OCI-LY7 (cell line): ENCODE measurements around the gene AKAP7. TPM values are rescaled to one million over a fixed set of nuclear protein-coding genes. Genes with fewer than 3 reads are reported as not detected.

Source experiments
- BruUV-seq: library from RNA; stranded (reverse); fragments of 400-500 nt; replicated peaks from 2 replicates; lab custom pipeline; 2021; lab: Mats Ljungman, UMichigan
- CTCF ChIA-PET: fragments of 300-600 bp; sonication (Branson Sonifier 250); formaldehyde crosslinking; loops from one replicate; lab custom pipeline; 2022; ENCODE audit warnings: antibody characterized with exemption; ENCODE audit not compliant: unreplicated experiment; lab: Charles Lee
- POLR2A ChIA-PET: fragments of 300-600 bp; sonication (Branson Sonifier 250); formaldehyde crosslinking; loops from one replicate; lab custom pipeline; 2022; ENCODE audit warnings: antibody characterized with exemption; lab: Charles Lee
- DNase-seq: peaks from one replicate; pipeline ENCODE4 v3.0.0-alpha.2; 2015; ENCODE audit warnings: low spot score
- H2AFZ ChIP-seq: fragments of 200-600 bp; sonication (generic), shearing (Covaris generic); 2 replicates; pipeline ENCODE4 v1.6.1; 2014; ENCODE audit warnings: mild to moderate bottlenecking, antibody characterized with exemption, low read length, moderate library complexity
- H3K27ac ChIP-seq: fragments of 200-600 bp; sonication (generic); 2 replicates; pipeline ENCODE4 v1.5.1; 2014; ENCODE audit warnings: mixed run types, low read depth, mild to moderate bottlenecking, moderate library complexity, low read length, inconsistent platforms; ENCODE audit not compliant: poor library complexity, severe bottlenecking
- H3K36me3 ChIP-seq: fragments of 200-600 bp; sonication (generic); 2 replicates; pipeline ENCODE4 v1.6.1; 2014; ENCODE audit warnings: mild to moderate bottlenecking, antibody characterized with exemption, low read length, moderate library complexity, mixed read lengths; ENCODE audit not compliant: insufficient read depth
- H3K4me1 ChIP-seq: fragments of 200-600 bp; sonication (generic); 2 replicates; pipeline ENCODE4 v1.5.1; 2014; ENCODE audit warnings: mild to moderate bottlenecking, low read length; ENCODE audit not compliant: insufficient read depth, poor library complexity, severe bottlenecking
- H3K4me2 ChIP-seq: fragments of 200-600 bp; sonication (generic); 2 replicates; pipeline ENCODE4 v1.6.1; 2014; ENCODE audit warnings: mild to moderate bottlenecking, low read length
- H3K4me3 ChIP-seq: fragments of 200-600 bp; sonication (generic); 2 replicates; pipeline ENCODE4 v1.5.1; 2014; ENCODE audit warnings: mild to moderate bottlenecking, low read depth, low read length; ENCODE audit not compliant: poor library complexity, severe bottlenecking
- H3K79me2 ChIP-seq: fragments of 200-600 bp; sonication (generic); 2 replicates; pipeline ENCODE4 v1.6.1; 2016; ENCODE audit warnings: low read depth, mild to moderate bottlenecking, low read length, moderate library complexity, mixed read lengths; ENCODE audit not compliant: insufficient read depth
- H3K9me2 ChIP-seq: fragments of 200-600 bp; sonication (generic); 2 replicates; pipeline ENCODE4 v1.6.1; 2016; ENCODE audit warnings: mild to moderate bottlenecking, low read length, mixed read lengths; ENCODE audit not compliant: insufficient read depth
- H3K9me3 ChIP-seq: fragments of 200-600 bp; sonication (generic); 2 replicates; pipeline ENCODE4 v1.6.1; 2014; ENCODE audit warnings: mild to moderate bottlenecking, mixed run types, low read length, mixed read lengths
- H4K20me1 ChIP-seq: fragments of 200-600 bp; sonication (generic); 2 replicates; pipeline ENCODE4 v1.6.1; 2014; ENCODE audit warnings: mild to moderate bottlenecking, antibody characterized with exemption, low read length, moderate library complexity, mixed read lengths; ENCODE audit not compliant: insufficient read depth
- CTCF ChIP-seq: fragments of 200-600 bp; sonication (generic); conservative IDR thresholded peaks from 2 replicates; pipeline ENCODE4 v1.5.1; 2014; ENCODE audit warnings: mild to moderate bottlenecking, antibody characterized with exemption, low read length, moderate library complexity, mixed read lengths
- EZH2phosphoT487 ChIP-seq: fragments of 200-600 bp; sonication (generic); IDR thresholded peaks from 2 replicates; pipeline ENCODE4 v1.6.1; 2018; ENCODE audit warnings: low read depth, borderline replicate concordance, mild to moderate bottlenecking, mixed run types, antibody characterized with exemption, low read length, moderate library complexity, mixed read lengths
- intact Hi-C: fragments of 100-400 bp; cut with micrococcal nuclease; formaldehyde crosslinking; loops from one replicate; pipeline ENCODE4 v1.10.0; 2022; ENCODE audit not compliant: unreplicated experiment
- total RNA-seq, 2 experiments: library from RNA; depleted of rRNA in 1 of 2; stranded (reverse); fragments of >200 nt in 1 of 2; shearing (Covaris generic) in 1 of 2; gene quantifications; 2 replicates each; pipeline ENCODE4 v1.2.3, GENCODE V29; 2014 to 2022

AKAP7 gene
- total RNA-seq, 2 experiments from 2014 or later: 5.6 to 6.9 TPM

GRCh38 chr6:131269565-131270391 lies 134.5 kb downstream of the AKAP7 start:
- no peaks in the 10 kb centered on the region for H3K4me1 ChIP-seq
- no peaks in the 10 kb centered on the region for H4K20me1 ChIP-seq
- H3K9me2 ChIP-seq: no peaks in the 10 kb centered on the region
- H3K36me3 ChIP-seq: no peaks in the 10 kb centered on the region; the same call in 1 of the 2 replicates
- no peak for TF ChIP-seq EZH2phosphoT487
- no peak for TF ChIP-seq CTCF
- peaks cover 16% of the 10 kb centered on the region for H3K9me3 ChIP-seq
- no peaks in the 10 kb centered on the region for H3K79me2 ChIP-seq
- H3K27ac ChIP-seq: no peak overlapping the region
- no peak overlapping the region for H3K4me3 ChIP-seq
- POLR2A ChIA-PET: interaction anchor here (0.8 to 0.9 kb wide), 2 partner anchors 13 to 21 kb away, joined by 3 to 4 read pairs; no protein-coding TSS in a partner anchor
- no TSS peak for BruUV-seq
- no peak for DNase-seq
- intact Hi-C loops: no loop called here
- CTCF ChIA-PET: no interaction called here
- H3K4me2 ChIP-seq: no peak overlapping the region
- no peak overlapping the region for H2AFZ ChIP-seq

GRCh38 chr6:131270534-131270933 lies 135.3 kb downstream of the AKAP7 start:
- intact Hi-C loops: no loop called here
- no peak for TF ChIP-seq EZH2phosphoT487
- no peak for TF ChIP-seq CTCF
- H3K79me2 ChIP-seq: no peaks in the 10 kb centered on the region
- H3K4me2 ChIP-seq: no peak overlapping the region
- no peak overlapping the region for H3K4me3 ChIP-seq
- H3K4me1 ChIP-seq: no peaks in the 10 kb centered on the region
- H3K9me3 ChIP-seq: peaks cover 16% of the 10 kb centered on the region
- no peak for DNase-seq
- H4K20me1 ChIP-seq: no peaks in the 10 kb centered on the region
- no TSS peak for BruUV-seq
- H3K36me3 ChIP-seq: no peaks in the 10 kb centered on the region; the same call in 1 of the 2 replicates
- H2AFZ ChIP-seq: no peak overlapping the region
- no peak overlapping the region for H3K27ac ChIP-seq
- ChIA-PET CTCF (no interaction called here), POLR2A (interaction anchor here (0.8 to 0.9 kb wide), 2 partner anchors 12 to 21 kb away, joined by 3 to 4 read pairs; no protein-coding TSS in a partner anchor)
- H3K9me2 ChIP-seq: no peaks in the 10 kb centered on the region

- Histone ChIP-seq H2AFZ (no peak overlapping the region), H3K27ac (no peak overlapping the region), H3K4me1 (no peaks in the 10 kb centered on the region), H3K36me3 (no peaks in the 10 kb centered on the region; the same call in 1 of the 2 replicates), H3K9me2 (no peaks in the 10 kb centered on the region), H3K9me3 (peaks cover 12% of the 10 kb centered on the region), H3K4me3 (no peak overlapping the region), H3K79me2 (no peaks in the 10 kb centered on the region), H4K20me1 (no peaks in the 10 kb centered on the region), H3K4me2 (no peak overlapping the region)
- TF ChIP-seq EZH2phosphoT487 (no peak), CTCF (no peak)
- CTCF ChIA-PET: no interaction called here
- intact Hi-C loops: no loop called here
- BruUV-seq: no TSS peak
- POLR2A ChIA-PET: interaction anchor here (0.6 kb wide), 1 partner anchor 19 kb away, joined by 3 read pairs; no protein-coding TSS in a partner anchor
- no peak for DNase-seq
Observed at GRCh38 chr6:131275273-131275672, 140.0 kb downstream of the AKAP7 start.
